Measurements from ENCODE around the gene TPI1.

The TPI1 gene

GRCh38 chr12:6867413-6868210, at the start of gene TPI1:
Gene TPI1 (plus strand): TSS chr12:6867531. CDS start chr12:6867567, 36 bp downstream.
- peak; percentile 64 for DNase-seq

GRCh38 chr12:6817662-6818157, 49.6 kb upstream of the TPI1 start:
- DNase-seq, result no peak

- no peak for DNase-seq
Observed at GRCh38 chr12:6818222-6818621, 49.1 kb upstream of the TPI1 start.

GRCh38 chr12:6818645-6819044, 48.7 kb upstream of the TPI1 start:
- DNase-seq, result no peak

- DNase-seq, result no peak
Observed at GRCh38 chr12:6819106-6820030, 48.0 kb upstream of the TPI1 start.

- DNase-seq, result no peak
Observed at GRCh38 chr12:6820166-6820565, 47.2 kb upstream of the TPI1 start.

GRCh38 chr12:6821591-6822425, 45.5 kb upstream of the TPI1 start, which contains the start of gene GPR162:
Gene GPR162 (plus strand): TSS chr12:6821821. CDS start chr12:6823899, 2,078 bp downstream.
- no peak for DNase-seq

GRCh38 chr12:6822426-6823135, 44.8 kb upstream of the TPI1 start:
- no peak for DNase-seq

- DNase-seq, result no peak
Observed at GRCh38 chr12:6823182-6824084, 43.9 kb upstream of the TPI1 start.

GRCh38 chr12:6824085-6824775, 43.1 kb upstream of the TPI1 start:
- no peak for DNase-seq

- no peak for DNase-seq
Observed at GRCh38 chr12:6824901-6825381, 42.4 kb upstream of the TPI1 start.

- DNase-seq, result peak; percentile 77
Observed at GRCh38 chr12:6825398-6826124, 41.8 kb upstream of the TPI1 start.

GRCh38 chr12:6826125-6826733, 41.1 kb upstream of the TPI1 start:
- no peak for DNase-seq

GRCh38 chr12:6826734-6827436, 40.4 kb upstream of the TPI1 start:
- no peak for DNase-seq

- DNase-seq, result peak; percentile 42
Observed at GRCh38 chr12:6827437-6827911, 39.9 kb upstream of the TPI1 start.

GRCh38 chr12:6827982-6828780, 39.1 kb upstream of the TPI1 start, which contains the start of gene P3H3:
Gene P3H3 (plus strand): TSS chr12:6828407. CDS start chr12:6828441, 34 bp downstream.
- no peak for DNase-seq

All from activated T-cell treated with anti-CD3 and anti-CD28 coated beads for 4 hours (primary cell).